Keratinocyte (primary cell): ENCODE results near the gene ARHGEF28. TPM values are rescaled to one million over a fixed set of nuclear protein-coding genes. Genes with fewer than 3 reads are reported as not detected.

Source experiments
- DNase-seq: peaks from one replicate; pipeline ENCODE4 v3.0.0-alpha.2; 2011; ENCODE audit warnings: low read depth, missing footprints, low spot score
- FAIRE-seq: peaks from 2 replicates; lab custom pipeline; 2011; peaks lifted over from hg19 to GRCh38; lab: Jason Lieb, UNC
- H2AFZ ChIP-seq: 2 replicates; pipeline ENCODE4 v1.6.0; 2012; ENCODE audit warnings: low read length, control low read depth, inconsistent platforms; ENCODE audit not compliant: control insufficient read depth
- H3K27ac ChIP-seq: 2 replicates; pipeline ENCODE4 v1.5.1; 2011; ENCODE audit warnings: low read length; ENCODE audit not compliant: control insufficient read depth, insufficient read depth
- H3K27me3 ChIP-seq: 3 replicates; pipeline ENCODE4 v1.6.0; 2011; ENCODE audit warnings: low read length; ENCODE audit not compliant: control insufficient read depth, insufficient read depth; ENCODE audit errors: extremely low read depth
- H3K36me3 ChIP-seq, 2 experiments: 2 replicates in 1 of 2; 3 replicates in 1 of 2; pipeline ENCODE4 v1.5.1; 2011; ENCODE audit warnings: low read length in 2 of 2, mild to moderate bottlenecking in 1 of 2; ENCODE audit not compliant: control insufficient read depth in 2 of 2, insufficient read depth in 2 of 2; ENCODE audit errors: extremely low read depth in 1 of 2
- H3K4me1 ChIP-seq: 3 replicates; pipeline ENCODE4 v1.5.1; 2011; ENCODE audit warnings: low read length; ENCODE audit not compliant: control insufficient read depth, insufficient read depth; ENCODE audit errors: extremely low read depth
- H3K4me2 ChIP-seq: 3 replicates; pipeline ENCODE4 v1.6.0; 2011; ENCODE audit warnings: low read depth, low read length; ENCODE audit not compliant: control insufficient read depth, insufficient read depth; ENCODE audit errors: extremely low read depth
- H3K4me3 ChIP-seq, 3 experiments: fragments of 200-600 bp in 1 of 3; sonication (generic) in 1 of 3; 2 replicates in 2 of 3; 3 replicates in 1 of 3; pipeline ENCODE4 v1.5.1; 2011 to 2016; ENCODE audit warnings: low read length in 3 of 3, mild to moderate bottlenecking in 3 of 3, control low read depth in 2 of 3, inconsistent platforms in 1 of 3, low read depth in 1 of 3, mixed read lengths in 1 of 3, mixed run types in 1 of 3, moderate library complexity in 1 of 3; ENCODE audit not compliant: control insufficient read depth in 2 of 3, insufficient read depth in 2 of 3; ENCODE audit errors: extremely low read depth in 1 of 3
- H3K79me2 ChIP-seq: 2 replicates; pipeline ENCODE4 v1.6.0; 2012; ENCODE audit warnings: low read length; ENCODE audit not compliant: control insufficient read depth, insufficient read depth
- H3K9ac ChIP-seq: 3 replicates; pipeline ENCODE4 v1.6.0; 2011; ENCODE audit warnings: low read length; ENCODE audit not compliant: control insufficient read depth, insufficient read depth; ENCODE audit errors: extremely low read depth
- H3K9me1 ChIP-seq: 3 replicates; pipeline ENCODE4 v1.6.0; 2011; ENCODE audit warnings: low read length; ENCODE audit not compliant: control insufficient read depth, insufficient read depth; ENCODE audit errors: extremely low read depth
- H3K9me3 ChIP-seq: 2 replicates; pipeline ENCODE4 v1.5.1; 2012; ENCODE audit warnings: low read depth, low read length; ENCODE audit not compliant: control insufficient read depth
- H4K20me1 ChIP-seq: 3 replicates; pipeline ENCODE4 v1.6.0; 2011; ENCODE audit warnings: low read length; ENCODE audit not compliant: control insufficient read depth, insufficient read depth; ENCODE audit errors: extremely low read depth
- EZH2 ChIP-seq: IDR thresholded peaks from one replicate; pipeline ENCODE4 v1.6.1; 2012; ENCODE audit warnings: inconsistent platforms, mild to moderate bottlenecking, low read length, moderate library complexity
- dilution Hi-C: fragments of 300-500 bp; cut with MboI; formaldehyde crosslinking; loops from one replicate; pipeline ENCODE4 v1.7.0; 2020; ENCODE audit warnings: low sequenced_read_pairs; ENCODE audit not compliant: extremely low pct_ligation_motif_present
- polyA plus RNA-seq, 5 experiments: library from polyadenylated mRNA; depleted of rRNA in 3 of 5; stranded (reverse) in 3 of 5; stranded (forward) in 1 of 5; unstranded in 1 of 5; fragments of >200 nt; gene quantifications; 1 replicate in 1 of 5; 2 replicates in 3 of 5; 3 replicates in 1 of 5; pipeline versions ENCODE4 v1.2.1 to v1.2.3, GENCODE V29; 2011 to 2012; ENCODE audit warnings: missing spikeins in 2 of 5, low read depth in 1 of 5, low replicate concordance in 1 of 5
- TF ChIP-seq, protein P1 (sequence below), 3 experiments: IDR thresholded peaks in 1 of 3; conservative IDR thresholded peaks in 1 of 3; optimal IDR thresholded peaks in 1 of 3; 2 replicates in 2 of 3; 3 replicates in 1 of 3; pipeline versions ENCODE3 to v1.5.1; 2011; ENCODE audit warnings: low read length in 3 of 3, mild to moderate bottlenecking in 3 of 3, moderate library complexity in 2 of 3, control low read depth in 1 of 3, inconsistent platforms in 1 of 3; ENCODE audit not compliant: insufficient read depth in 2 of 3; ENCODE audit errors: extremely low read depth in 1 of 3

Gene ARHGEF28
- polyA plus RNA-seq, 1 donor (not counting 4 experiments of a cell fraction or from before 2014, with no cell fraction given) = 31.6 TPM

DNA sequence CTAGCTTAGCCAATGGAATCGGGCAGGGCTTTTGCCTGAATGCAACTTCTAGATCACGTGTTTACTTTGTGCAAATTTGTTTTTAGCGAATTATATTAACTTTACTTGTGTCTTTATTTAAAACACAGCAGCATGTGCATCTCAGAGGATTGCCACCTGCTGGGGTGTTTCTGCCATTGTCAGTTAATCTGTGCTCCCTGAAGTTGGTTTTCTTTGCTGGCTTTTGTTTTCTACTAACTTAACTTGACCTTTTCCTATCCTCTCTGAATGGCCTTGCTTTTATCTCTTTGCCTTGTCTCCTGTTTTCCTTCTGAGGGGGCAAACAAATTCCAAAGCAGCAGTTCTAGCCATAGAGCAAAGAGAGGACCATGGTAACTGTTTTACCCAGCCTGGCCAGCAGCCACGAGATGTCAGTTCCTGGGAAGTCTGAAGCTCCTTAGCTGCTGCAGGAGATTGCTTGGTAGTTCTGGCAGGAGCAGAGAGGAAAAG is 67.6 kb downstream of the ARHGEF28 start:
- Histone ChIP-seq H3K9me1 (no peaks in the 10 kb centered on the region), H3K27me3 (no peaks in the 10 kb centered on the region), H2AFZ (no peak overlapping the region), H3K79me2 (peaks cover 80% of the 10 kb centered on the region), H3K9ac (no peak overlapping the region), H3K9me3 (no peaks in the 10 kb centered on the region), H4K20me1 (no peaks in the 10 kb centered on the region), H3K4me1 (peaks cover 30% of the 10 kb centered on the region), H3K36me3 (peaks cover 11 to 17% of the 10 kb centered on the region in 2 experiments), H3K4me2 (no peak overlapping the region), H3K27ac (peak overlapping the region; percentile 61), H3K4me3 (no peak overlapping the region)
- FAIRE-seq = no peak
- no peak for DNase-seq
- TF ChIP-seq, protein P1, sequence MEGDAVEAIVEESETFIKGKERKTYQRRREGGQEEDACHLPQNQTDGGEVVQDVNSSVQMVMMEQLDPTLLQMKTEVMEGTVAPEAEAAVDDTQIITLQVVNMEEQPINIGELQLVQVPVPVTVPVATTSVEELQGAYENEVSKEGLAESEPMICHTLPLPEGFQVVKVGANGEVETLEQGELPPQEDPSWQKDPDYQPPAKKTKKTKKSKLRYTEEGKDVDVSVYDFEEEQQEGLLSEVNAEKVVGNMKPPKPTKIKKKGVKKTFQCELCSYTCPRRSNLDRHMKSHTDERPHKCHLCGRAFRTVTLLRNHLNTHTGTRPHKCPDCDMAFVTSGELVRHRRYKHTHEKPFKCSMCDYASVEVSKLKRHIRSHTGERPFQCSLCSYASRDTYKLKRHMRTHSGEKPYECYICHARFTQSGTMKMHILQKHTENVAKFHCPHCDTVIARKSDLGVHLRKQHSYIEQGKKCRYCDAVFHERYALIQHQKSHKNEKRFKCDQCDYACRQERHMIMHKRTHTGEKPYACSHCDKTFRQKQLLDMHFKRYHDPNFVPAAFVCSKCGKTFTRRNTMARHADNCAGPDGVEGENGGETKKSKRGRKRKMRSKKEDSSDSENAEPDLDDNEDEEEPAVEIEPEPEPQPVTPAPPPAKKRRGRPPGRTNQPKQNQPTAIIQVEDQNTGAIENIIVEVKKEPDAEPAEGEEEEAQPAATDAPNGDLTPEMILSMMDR (optimal IDR thresholded peaks at IDR 0.05 in 1 of 3, IDR thresholded peaks at IDR 0.05 in 1 of 3, conservative IDR thresholded peaks at IDR 0.05 in 1 of 3; ENCODE audit: extremely low read depth in 1 of 3, insufficient read depth in 2 of 3, low read length in 3 of 3) = peak; percentile 51 to 53 (median 52)
- no peak for TF ChIP-seq EZH2
- dilution Hi-C loops = no loop called here

DNA sequence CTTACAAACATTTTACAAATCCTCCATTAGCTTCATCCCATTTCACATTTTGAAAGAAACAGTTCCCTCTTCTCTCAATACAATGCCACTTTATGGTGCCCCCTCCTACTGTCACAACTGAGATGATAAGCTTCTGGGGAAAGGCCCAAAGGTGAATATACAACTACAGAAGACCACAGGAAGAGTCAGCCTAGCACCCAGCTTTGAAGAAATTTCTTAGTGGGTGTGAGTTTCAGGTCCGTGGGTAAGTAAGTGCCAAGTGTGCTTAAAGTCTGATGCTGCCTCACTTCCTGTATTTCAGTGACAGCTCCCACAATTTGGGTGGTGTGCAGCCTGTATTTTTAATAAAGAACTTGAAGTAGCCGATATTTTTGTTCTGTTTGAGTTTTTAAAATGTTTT is 68.1 kb downstream of the ARHGEF28 start:
- Histone ChIP-seq H3K9me1 (no peaks in the 10 kb centered on the region), H3K27me3 (no peaks in the 10 kb centered on the region), H3K9me3 (no peaks in the 10 kb centered on the region), H3K4me2 (no peak overlapping the region), H3K4me1 (peaks cover 30% of the 10 kb centered on the region), H3K9ac (no peak overlapping the region), H3K79me2 (peaks cover 84% of the 10 kb centered on the region), H4K20me1 (no peaks in the 10 kb centered on the region), H2AFZ (no peak overlapping the region), H3K4me3 (no peak overlapping the region), H3K36me3 (peaks cover 14 to 21% of the 10 kb centered on the region in 2 experiments), H3K27ac (no peak overlapping the region)
- DNase-seq (no peak), FAIRE-seq (no peak)
- dilution Hi-C loops = no loop called here
- TF ChIP-seq, protein P1 (optimal IDR thresholded peaks at IDR 0.05 in 1 of 3, IDR thresholded peaks at IDR 0.05 in 1 of 3, conservative IDR thresholded peaks at IDR 0.05 in 1 of 3; ENCODE audit: extremely low read depth in 1 of 3, insufficient read depth in 2 of 3, low read length in 3 of 3) = no peak
- no peak for TF ChIP-seq EZH2
